HepG2 (cell line): Measurements from ENCODE around the gene APBB1. TPM values are rescaled to one million over a fixed set of nuclear protein-coding genes. Genes with fewer than 3 reads are reported as not detected.

ENCODE experiments used
- ATAC-seq: fragments of 200-7000 bp; cut with Tn5 transposase; 3 replicates; pipeline ENCODE4 v1.9.1; 2020; ENCODE audit warnings: mild to moderate bottlenecking, moderate library complexity
- BruUV-seq: library from RNA; stranded (reverse); fragments of 400-500 nt; replicated peaks from 2 replicates; lab custom pipeline; 2021; lab: Mats Ljungman, UMichigan
- CTCF ChIA-PET: fragments of 300-600 bp; formaldehyde crosslinking; extraction: SDS; loops from one replicate; lab custom pipeline; 2021; ENCODE audit warnings: low total read pairs, inconsistent platforms, low intra/inter-chr PET ratio; lab: Yijun Ruan, JAX
- POLR2A ChIA-PET: fragments of 350-600 bp; sonication (Branson Sonifier 250); formaldehyde crosslinking; loops from one replicate; lab custom pipeline; 2020; ENCODE audit warnings: antibody characterized with exemption, inconsistent platforms; lab: Yijun Ruan, JAX
- DNase-seq: peaks from one replicate; pipeline ENCODE4 v3.0.0-alpha.2; 2015; ENCODE audit warnings: low spot score
- FAIRE-seq: peaks from 3 replicates; lab custom pipeline; 2011; peaks lifted over from hg19 to GRCh38; lab: Jason Lieb, UNC
- H2AFZ ChIP-seq: one replicate; pipeline ENCODE4 v1.6.1; 2011; ENCODE audit warnings: low read length, inconsistent platforms
- H3K27ac ChIP-seq: fragments of 300-600 bp; 3 replicates; pipeline ENCODE4 v1.8.0; 2011; ENCODE audit warnings: mixed run types, mild to moderate bottlenecking, mixed read lengths, low read length, inconsistent platforms; ENCODE audit not compliant: insufficient read depth; ENCODE audit errors: extremely low read length
- H3K27me3 ChIP-seq, 2 experiments: fragments of 200-600 bp in 1 of 2; 2 replicates in 1 of 2; 3 replicates in 1 of 2; pipeline versions ENCODE4 v1.6.0 to v1.8.0; 2011; ENCODE audit warnings: low read length in 2 of 2, mild to moderate bottlenecking in 2 of 2, moderate library complexity in 2 of 2, inconsistent platforms in 1 of 2; ENCODE audit not compliant: insufficient read depth in 2 of 2, control insufficient read depth in 1 of 2
- H3K36me3 ChIP-seq, 2 experiments: fragments of 200-600 bp in 1 of 2; replicated peaks in 1 of 2; 2 replicates in 1 of 2; 3 replicates in 1 of 2; pipeline versions ENCODE4 v1.5.1 to v1.8.0; 2011; ENCODE audit warnings: low read length in 2 of 2, inconsistent platforms in 1 of 2; ENCODE audit not compliant: insufficient read depth in 2 of 2, control insufficient read depth in 1 of 2
- H3K4me1 ChIP-seq: 2 replicates; pipeline ENCODE4 v1.5.1; 2012; ENCODE audit warnings: low read length, inconsistent platforms; ENCODE audit not compliant: insufficient read depth
- H3K4me2 ChIP-seq: 2 replicates; pipeline ENCODE4 v1.6.0; 2011; ENCODE audit warnings: low read depth, low read length, inconsistent platforms
- H3K4me3 ChIP-seq, 3 experiments: fragments of 200-600 bp in 1 of 3; sonication (generic), shearing (Covaris generic) in 1 of 3; replicated peaks in 1 of 3; 2 replicates each; pipeline ENCODE4 v1.5.1; 2011 to 2016; ENCODE audit warnings: low read length in 3 of 3, inconsistent platforms in 2 of 3, low read depth in 2 of 3, mild to moderate bottlenecking in 2 of 3, control low read depth in 1 of 3, mixed read lengths in 1 of 3; ENCODE audit not compliant: insufficient read depth in 1 of 3
- H3K79me2 ChIP-seq: one replicate; pipeline ENCODE4 v1.6.1; 2011; ENCODE audit warnings: low read length, inconsistent platforms; ENCODE audit not compliant: insufficient read depth
- H3K9ac ChIP-seq: 2 replicates; pipeline ENCODE4 v1.6.0; 2011; ENCODE audit warnings: mild to moderate bottlenecking, low read depth, low read length, inconsistent platforms; ENCODE audit not compliant: insufficient read depth
- H3K9me3 ChIP-seq: 2 replicates; pipeline ENCODE4 v1.5.1; 2012; ENCODE audit warnings: mild to moderate bottlenecking, low read length
- H4K20me1 ChIP-seq: 2 replicates; pipeline ENCODE4 v1.6.0; 2011; ENCODE audit warnings: inconsistent platforms, mild to moderate bottlenecking, low read length, moderate library complexity; ENCODE audit not compliant: insufficient read depth
- ARID2 ChIP-seq: sonication (generic); formaldehyde crosslinking; IDR thresholded peaks from 2 replicates; pipeline ENCODE4 v1.8.1; 2022; ENCODE audit warnings: mild to moderate bottlenecking, missing genetic modification reagents, borderline replicate concordance
- ASH2L ChIP-seq: fragments of 300-600, 200-600 bp; sonication (generic); IDR thresholded peaks from 2 replicates; pipeline ENCODE4 v1.7.0; 2017; ENCODE audit warnings: low read depth, mild to moderate bottlenecking, moderate library complexity, mixed read lengths, low read length; ENCODE audit not compliant: insufficient read length
- ATF3 ChIP-seq: sonication (generic); formaldehyde crosslinking; IDR thresholded peaks from 2 replicates; pipeline ENCODE4 v1.4.0; 2020; ENCODE audit warnings: missing genetic modification reagents
- DNMT1 ChIP-seq: sonication (generic); formaldehyde crosslinking; IDR thresholded peaks from 2 replicates; pipeline ENCODE4 v1.5.1; 2020; ENCODE audit warnings: mild to moderate bottlenecking, missing genetic modification reagents
- FOSL1 ChIP-seq: sonication (generic); formaldehyde crosslinking; IDR thresholded peaks from 2 replicates; pipeline ENCODE4 v1.9.0; 2021; ENCODE audit warnings: missing genetic modification reagents, borderline replicate concordance
- FUBP1 ChIP-seq: sonication (generic); formaldehyde crosslinking; IDR thresholded peaks from 2 replicates; pipeline ENCODE4 v1.5.1; 2020; ENCODE audit warnings: missing genetic modification reagents, mild to moderate bottlenecking, borderline replicate concordance
- KLF15 ChIP-seq: sonication (generic); formaldehyde crosslinking; IDR thresholded peaks from 2 replicates; pipeline ENCODE4 v1.8.1; 2023; ENCODE audit warnings: borderline replicate concordance, mild to moderate bottlenecking, inconsistent platforms, missing genetic modification reagents, mixed read lengths
- WGBS: methylation state at CpG from one replicate; pipeline ENCODE4 v1.1.6; 2017; ENCODE audit warnings: low lambda C conversion rate; 5-methylcytosine and 5-hydroxymethylcytosine counted together
- in situ Hi-C: cut with HindIII; loops from 2 replicates; pipeline ENCODE4 v1.10.0; 2017; ENCODE audit warnings: low pct_unique_long_range_greater_than_20kb; ENCODE audit not compliant: extremely low pct_ligation_motif_present
- intact Hi-C: fragments of 100-400 bp; cut with micrococcal nuclease; formaldehyde crosslinking; loops from one replicate; pipeline ENCODE4 v1.10.0; 2022; ENCODE audit not compliant: unreplicated experiment
- polyA plus RNA-seq, 8 experiments: library from polyadenylated mRNA; depleted of rRNA in 3 of 8; stranded (reverse) in 7 of 8; unstranded in 1 of 8; fragments of >200 nt; fragmentation: Illumina TruSeq in 4 of 8; extraction: Trizol in 4 of 8; gene quantifications; 2 replicates each; pipeline versions ENCODE4 v1.2.1 to v1.2.3, GENCODE V29; 2011 to 2016; ENCODE audit warnings: low read depth in 4 of 8, missing spikeins in 1 of 8, mixed read lengths in 1 of 8; ENCODE audit not compliant: insufficient read depth in 1 of 8
- total RNA-seq, 5 experiments: library from RNA; depleted of rRNA; stranded (reverse); fragments of >200 nt; fragmentation: Illumina TruSeq; extraction: Trizol; gene quantifications; 2 replicates each; pipeline ENCODE4 v1.2.3, GENCODE V29; 2016; ENCODE audit warnings: low read depth in 1 of 5

The APBB1 gene
- total and polyA plus RNA-seq, 2 of the 13 experiments (the other 11 are each of a cell fraction or from before 2014, with no cell fraction given) = 1.7 to 3.5 TPM

- Histone ChIP-seq H3K4me2 (no peak overlapping the region), H3K9ac (no peak overlapping the region), H3K27me3 (no peaks in the 10 kb centered on the region; a peak in 1 of 5 replicates), H2AFZ (no peak overlapping the region), H4K20me1 (no peaks in the 10 kb centered on the region), H3K36me3 (no peaks in the 10 kb centered on the region), H3K9me3 (no peaks in the 10 kb centered on the region), H3K27ac (no peak overlapping the region), H3K4me1 (peaks cover 27% of the 10 kb centered on the region), H3K79me2 (no peaks in the 10 kb centered on the region), H3K4me3 (no peak overlapping the region)
- ATAC-seq = no peak
- 42% methylated on average over 15 of the region's 16 CpGs for WGBS
- TF ChIP-seq DNMT1 (no peak), ARID2 (no peak), KLF15 (no peak), ATF3 (no peak), FUBP1 (CRISPR knock-in tag) (no peak), ASH2L (no peak), FOSL1 (CRISPR knock-in tag) (no peak)
- in situ Hi-C loops (no loop called here), intact Hi-C loops (no loop called here)
- no peak for DNase-seq
- ChIA-PET CTCF (no interaction called here), POLR2A (no interaction called here)
- no peak for FAIRE-seq
- BruUV-seq = no TSS peak
These were observed 14.4 kb downstream of the APBB1 start for GRCh38 chr11:6404342-6405051.
